Activated CD8-positive, alpha-beta memory T cell treated with anti-CD3 and anti-CD28 coated beads for 36 hours (primary cell): ENCODE results near the gene MAN2B1. TPM values are rescaled to one million over a fixed set of nuclear protein-coding genes. Genes with fewer than 3 reads are reported as not detected.

Experiments used
- CTCF ChIA-PET: fragments of 350-600 bp; sonication (Branson Sonifier 250); formaldehyde crosslinking; loops from one replicate; lab custom pipeline; 2021; ENCODE audit warnings: antibody characterized with exemption; lab: Charles Lee
- POLR2A ChIA-PET: fragments of 350-600 bp; sonication (Branson Sonifier 250); formaldehyde crosslinking; loops from one replicate; lab custom pipeline; 2021; ENCODE audit warnings: antibody characterized with exemption; lab: Charles Lee
- total RNA-seq, 2 experiments: library from RNA; stranded (reverse); gene quantifications; one replicate each; pipeline ENCODE4 v1.2.3, GENCODE V29; 2021

Gene MAN2B1
- total RNA-seq, 2 experiments from 2014 or later, result 96.6 to 98.2 TPM

GRCh38 chr19:12695514-12695913 is 29.0 kb upstream of the MAN2B1 start:
- ChIA-PET CTCF (interaction anchor here (1.0 to 1.2 kb wide), 2 partner anchors 26 to 66 kb away, joined by 4 read pairs; a partner anchor contains a TSS), POLR2A (interaction anchor here (0.7 to 1.2 kb wide), 2 partner anchors 10 to 17 kb away, joined by 4 to 21 read pairs; no protein-coding TSS in a partner anchor)

GRCh38 chr19:12695096-12695495 is 28.6 kb upstream of the MAN2B1 start:
- CTCF ChIA-PET, result interaction anchor here (1.2 kb wide), 1 partner anchor 66 kb away, joined by 4 read pairs; no protein-coding TSS in a partner anchor
- POLR2A ChIA-PET, result interaction anchor here (0.7 kb wide), 1 partner anchor 17 kb away, joined by 4 read pairs; no protein-coding TSS in a partner anchor

DNA sequence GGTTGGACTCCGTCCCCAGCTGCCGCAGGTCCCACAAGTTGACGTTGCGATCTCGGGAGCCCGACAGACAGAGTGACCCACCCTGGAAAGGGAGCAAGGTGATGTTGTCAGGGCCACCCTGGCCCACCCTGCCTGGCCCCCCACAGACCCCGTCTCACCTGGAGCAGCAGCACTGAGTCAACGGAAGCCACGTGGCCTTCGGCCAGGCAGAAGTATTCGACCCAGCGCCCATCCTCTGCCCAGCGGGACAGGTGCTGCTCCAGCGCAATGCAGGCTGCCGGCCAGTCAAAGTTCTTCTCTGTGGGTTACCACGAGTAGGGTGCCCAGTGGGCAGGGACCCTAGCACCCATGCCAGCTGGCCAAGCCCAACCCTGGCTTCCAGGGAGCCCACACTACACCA is 28.1 kb upstream of the MAN2B1 start:
- ChIA-PET CTCF (no interaction called here), POLR2A (interaction anchor here (1.0 kb wide), 1 partner anchor 28 kb away, joined by 7 read pairs; no protein-coding TSS in a partner anchor)

GRCh38 chr19:12692960-12693359 is 26.4 kb upstream of the MAN2B1 start:
- POLR2A ChIA-PET, result no interaction called here
- CTCF ChIA-PET, result no interaction called here

DNA sequence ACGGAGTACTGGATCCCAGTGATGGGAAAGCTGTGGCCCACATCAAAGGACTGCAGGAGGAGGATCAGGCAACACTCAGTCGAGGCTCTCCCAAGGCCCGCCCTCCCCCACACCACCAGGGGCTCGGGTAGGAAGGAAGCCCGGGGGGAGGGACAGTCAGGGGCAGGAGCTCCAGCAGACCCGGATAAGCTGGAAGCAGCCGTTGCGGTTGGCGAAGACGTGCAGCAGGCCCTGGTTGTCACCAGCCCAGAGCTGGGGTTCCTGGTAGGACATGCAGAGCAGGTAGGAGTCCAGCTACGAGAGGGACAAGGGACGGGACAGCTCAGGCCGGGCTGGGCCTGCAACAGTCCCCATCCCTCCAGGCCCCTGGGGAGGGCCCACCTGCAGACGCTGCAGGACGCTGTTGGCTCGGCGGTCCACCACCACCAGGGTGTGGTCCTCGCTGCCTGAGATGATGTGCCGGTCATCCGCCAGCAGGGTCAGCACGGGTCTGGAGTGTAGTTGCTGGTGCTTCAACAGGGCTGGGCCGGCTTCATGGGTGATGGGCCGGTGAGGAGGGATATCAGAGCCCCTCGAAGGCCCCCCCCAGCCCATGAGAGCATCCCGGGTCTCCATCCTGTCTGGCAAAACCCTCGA is 23.2 kb upstream of the MAN2B1 start:
- POLR2A ChIA-PET, result no interaction called here
- CTCF ChIA-PET, result interaction anchor here (1.2 kb wide), 1 partner anchor 158 kb away, joined by 3 read pairs; no protein-coding TSS in a partner anchor

- ChIA-PET CTCF (no interaction called here), POLR2A (no interaction called here)
Measured at GRCh38 chr19:12689012-12689411, 22.5 kb upstream of the MAN2B1 start.

GRCh38 chr19:12687496-12688196 is 21.1 kb upstream of the MAN2B1 start, which contains the start of gene GNG14:
Gene GNG14, plus strand, starts transcription at chr19:12687998. Its CDS starts 51 bp downstream, at chr19:12688049.
- CTCF ChIA-PET, result interaction anchor here (1.1 kb wide), 1 partner anchor 124 kb away, joined by 3 read pairs; no protein-coding TSS in a partner anchor
- POLR2A ChIA-PET, result interaction anchor here (0.6 kb wide), 1 partner anchor 160 kb away, joined by 3 read pairs; no protein-coding TSS in a partner anchor

DNA sequence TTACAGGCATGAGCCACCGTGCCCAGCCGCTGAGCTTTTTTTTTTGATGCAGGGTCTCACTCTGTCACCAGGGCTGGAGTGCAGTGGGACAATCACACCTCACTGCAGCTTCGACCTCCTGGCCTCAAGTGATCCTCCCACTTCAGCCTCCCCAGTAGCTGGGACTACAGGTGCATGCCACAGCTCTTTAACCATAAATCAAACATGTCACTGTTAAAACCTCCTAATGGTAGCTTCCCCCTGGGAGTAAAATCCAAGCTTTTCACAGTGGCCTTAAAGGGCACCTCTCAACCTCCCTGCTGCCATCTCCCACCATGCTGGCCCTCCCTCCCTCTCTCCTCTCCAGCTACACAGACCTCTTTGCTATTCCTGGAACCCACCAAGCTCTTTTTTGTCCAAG is 19.3 kb upstream of the MAN2B1 start:
- POLR2A ChIA-PET, result interaction anchor here (0.6 to 1.3 kb wide), 3 partner anchors 10 to 48 kb away, joined by 3 to 21 read pairs (median 3); partner anchors contain the start of gene FBXW9
- CTCF ChIA-PET, result no interaction called here

- ChIA-PET CTCF (interaction anchor here (0.6 to 1.8 kb wide), 9 partner anchors 9 to 118 kb away, joined by 3 to 9 read pairs (median 4); partner anchors contain the start of genes FBXW9, JUNB, MAN2B1 and WDR83), POLR2A (interaction anchor here (0.6 to 1.6 kb wide), 11 partner anchors 9 to 1306 kb away, joined by 3 to 7 read pairs (median 4); partner anchors contain the start of gene TNPO2)
Measured at GRCh38 chr19:12681074-12681987, 14.8 kb upstream of the MAN2B1 start, which contains the start of gene DHPS. Gene DHPS, minus strand, starts transcription at chr19:12681880. Its CDS starts 114 bp downstream, at chr19:12681766.

GRCh38 chr19:12680034-12680433 is 13.5 kb upstream of the MAN2B1 start:
- ChIA-PET CTCF (interaction anchor here (1.1 to 1.8 kb wide), 3 partner anchors 9 to 98 kb away, joined by 3 to 6 read pairs (median 5); partner anchors contain the start of gene TRIR), POLR2A (interaction anchor here (0.8 to 1.6 kb wide), 2 partner anchors 113 to 1245 kb away, joined by 3 to 5 read pairs; partner anchors contain the start of gene PRKCSH)

DNA sequence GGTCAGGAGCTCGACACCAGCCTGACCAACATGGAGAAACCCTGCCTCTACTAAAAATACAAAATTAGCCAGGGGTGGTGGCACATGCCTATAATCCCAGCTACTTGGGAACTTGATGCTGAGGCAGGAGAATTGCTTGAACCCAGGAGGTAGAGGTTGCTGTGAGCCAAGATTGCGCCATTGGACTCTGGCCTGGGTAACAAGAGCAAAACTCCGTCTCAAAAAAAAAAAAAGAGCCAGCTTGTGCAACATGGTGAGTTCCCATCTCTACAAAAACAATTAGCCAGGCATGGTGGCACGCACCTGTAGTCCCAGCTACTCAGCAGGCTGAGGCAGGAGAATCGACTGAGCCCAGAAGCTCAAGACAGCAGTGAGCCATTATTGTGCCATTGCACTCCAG is 11.5 kb upstream of the MAN2B1 start:
- POLR2A ChIA-PET, result interaction anchor here (0.5 to 0.7 kb wide), 4 partner anchors 17 to 829 kb away, joined by 3 to 4 read pairs (median 3); no protein-coding TSS in a partner anchor
- CTCF ChIA-PET, result interaction anchor here (2.2 kb wide), 1 partner anchor 9 kb away, joined by 10 read pairs; a partner anchor contains a TSS

DNA sequence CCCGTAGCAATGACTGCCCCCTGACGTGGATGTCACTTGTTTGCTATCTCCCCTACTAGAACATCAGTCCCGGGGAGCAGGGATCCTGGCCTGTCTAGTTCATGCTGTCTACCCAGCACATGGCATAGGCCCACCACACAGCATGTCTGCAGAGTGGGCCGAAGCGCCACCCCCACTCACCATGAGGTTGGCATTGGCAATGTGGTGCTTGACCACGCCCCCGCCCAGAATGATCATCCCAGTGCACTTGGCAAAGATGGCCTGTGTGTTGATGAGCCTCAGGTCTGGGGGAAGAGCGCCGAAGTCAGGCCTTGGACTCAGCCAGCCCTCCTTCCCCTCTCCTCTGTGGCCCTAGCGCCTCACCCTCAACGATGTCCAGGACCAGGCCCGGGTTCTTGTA is 10.4 kb upstream of the MAN2B1 start:
- POLR2A ChIA-PET, result no interaction called here
- CTCF ChIA-PET, result interaction anchor here (0.6 to 2.2 kb wide), 8 partner anchors 8 to 444 kb away, joined by 3 to 10 read pairs (median 3); partner anchors contain the start of genes MAN2B1, TRIR and WDR83

DNA sequence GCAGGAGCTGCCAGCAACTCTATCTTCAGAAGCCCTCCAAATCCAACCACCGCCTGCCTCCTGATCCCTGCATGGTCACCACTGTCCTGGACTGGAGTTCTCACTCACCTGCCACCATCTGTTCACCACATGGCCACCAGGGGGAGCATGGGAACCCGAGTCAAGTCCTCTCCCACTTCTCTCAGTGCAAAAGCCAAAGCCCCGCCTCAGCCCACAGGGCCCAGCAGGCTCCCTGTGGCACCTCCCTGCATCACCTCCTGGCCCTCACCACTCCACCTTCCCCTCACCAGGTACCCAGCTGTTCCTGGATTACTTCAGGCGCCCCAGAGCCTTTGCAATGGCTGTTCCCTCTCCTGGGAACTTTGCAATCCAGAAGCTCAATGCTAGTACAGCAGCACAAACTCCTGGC is 9.8 kb upstream of the MAN2B1 start:
- ChIA-PET CTCF (interaction anchor here (0.6 to 1.4 kb wide), 7 partner anchors 10 to 443 kb away, joined by 3 to 9 read pairs (median 3); partner anchors contain the start of genes MAN2B1, TRIR and WDR83), POLR2A (no interaction called here)

DNA sequence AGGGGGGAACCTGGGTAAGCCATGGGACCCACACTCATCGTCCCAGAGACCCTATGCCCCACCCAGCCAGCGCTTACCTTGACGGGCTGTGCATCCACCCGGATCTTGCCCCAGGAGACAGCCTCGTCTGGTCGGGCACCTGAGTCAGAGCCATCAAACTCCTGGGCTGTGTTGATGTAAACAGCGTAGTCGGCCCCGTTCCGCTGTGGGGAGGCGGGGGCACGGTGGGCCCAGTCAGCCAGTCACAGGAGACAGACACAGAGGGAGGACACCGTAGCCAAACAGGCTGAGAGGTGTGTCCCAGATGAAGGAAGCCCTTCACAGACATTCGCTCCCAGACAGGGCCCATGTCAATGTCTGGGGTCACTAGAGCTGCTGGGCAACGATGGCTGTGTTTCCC is 9.4 kb upstream of the MAN2B1 start:
- ChIA-PET CTCF (interaction anchor here (1.1 to 1.4 kb wide), 5 partner anchors 10 to 172 kb away, joined by 3 to 9 read pairs (median 3); partner anchors contain the start of genes MAN2B1 and WDR83), POLR2A (no interaction called here)

DNA sequence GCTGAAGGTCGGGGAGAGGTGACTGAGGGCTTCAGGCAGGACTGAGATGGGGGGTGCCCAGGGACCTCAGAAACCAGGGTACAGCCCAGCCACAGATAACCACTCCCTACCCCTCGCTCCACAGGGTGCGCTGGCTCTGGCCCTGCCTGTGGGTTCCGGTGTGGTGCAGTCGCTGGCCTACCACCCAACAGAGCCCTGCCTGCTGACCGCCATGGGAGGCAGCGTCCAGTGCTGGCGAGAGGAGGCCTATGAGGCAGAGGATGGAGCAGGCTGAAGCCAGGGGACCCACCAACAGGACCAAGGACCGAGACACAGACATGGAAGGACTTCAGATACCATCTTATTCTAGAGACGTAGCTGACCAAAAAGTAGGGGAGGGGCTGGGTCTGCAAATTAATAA is 8.9 kb upstream of the MAN2B1 start:
- CTCF ChIA-PET, result interaction anchor here (1.1 kb wide), 1 partner anchor 35 kb away, joined by 6 read pairs; no protein-coding TSS in a partner anchor

GRCh38 chr19:12672744-12673143 is 6.2 kb upstream of the MAN2B1 start:
- POLR2A ChIA-PET, result interaction anchor here (1.0 kb wide), 1 partner anchor 9 kb away, joined by 3 read pairs; the partner anchor contains the start of gene DHPS
- CTCF ChIA-PET, result interaction anchor here (0.6 to 2.9 kb wide), 11 partner anchors 8 to 213 kb away, joined by 3 to 9 read pairs (median 4); partner anchors contain the start of genes DHPS, FBXW9 and TNPO2

More for the DNA sequence above, 8.9 kb upstream of the MAN2B1 start:
- POLR2A ChIA-PET, result no interaction called here
